CD4-positive, alpha-beta T cell (primary cell): Measurements from ENCODE around the gene CHGA. TPM values are rescaled to one million over a fixed set of nuclear protein-coding genes. Genes with fewer than 3 reads are reported as not detected.

Experiments
- ATAC-seq: fragments of 200-7000 bp; cut with Tn5 transposase; one replicate; pipeline ENCODE4 v1.10.0; 2022; ENCODE audit warnings: mild to moderate bottlenecking; ENCODE audit not compliant: poor library complexity
- CTCF ChIA-PET: fragments of 350-600 bp; sonication (Branson Sonifier 250); formaldehyde crosslinking; loops from one replicate; lab custom pipeline; 2021; ENCODE audit warnings: antibody characterized with exemption, inconsistent platforms; lab: Charles Lee
- POLR2A ChIA-PET: fragments of 350-600 bp; sonication (Branson Sonifier 250); formaldehyde crosslinking; loops from one replicate; lab custom pipeline; 2021; ENCODE audit warnings: antibody characterized with exemption, inconsistent platforms; lab: Charles Lee
- DNase-seq, 14 experiments: peaks; one replicate each; pipeline ENCODE4 v3.0.0-alpha.2; 2013 to 2020; ENCODE audit warnings: mixed read lengths in 2 of 14
- H3K27ac ChIP-seq, 2 donors: one replicate each; pipeline versions ENCODE4 v1.5.1 to v1.7.0; 2013; ENCODE audit warnings: low read length in 2 of 2, low read depth in 1 of 2, mild to moderate bottlenecking in 1 of 2
- H3K27me3 ChIP-seq, 2 experiments: 1 replicate in 1 of 2; 2 replicates in 1 of 2; pipeline versions ENCODE4 v1.6.1 to v1.7.0; 2013; ENCODE audit warnings: low read length in 2 of 2, control low read depth in 1 of 2, mild to moderate bottlenecking in 1 of 2, moderate library complexity in 1 of 2; ENCODE audit not compliant: insufficient read depth in 2 of 2, control insufficient read depth in 1 of 2
- H3K36me3 ChIP-seq: one replicate; pipeline ENCODE4 v1.6.1; 2013; ENCODE audit warnings: low read length, control low read depth; ENCODE audit not compliant: insufficient read depth
- H3K4me1 ChIP-seq: one replicate; pipeline ENCODE4 v1.6.1; 2013; ENCODE audit warnings: low read length, control low read depth; ENCODE audit not compliant: insufficient read depth
- H3K4me3 ChIP-seq: one replicate; pipeline ENCODE4 v1.5.1; 2013; ENCODE audit warnings: mild to moderate bottlenecking, low read length, moderate library complexity
- H3K9me3 ChIP-seq, 2 experiments: 1 replicate in 1 of 2; 2 replicates in 1 of 2; pipeline versions ENCODE4 v1.6.1 to v1.7.0; 2013; ENCODE audit warnings: low read length in 2 of 2, mild to moderate bottlenecking in 2 of 2, control low read depth in 1 of 2, moderate library complexity in 1 of 2; ENCODE audit not compliant: control insufficient read depth in 1 of 2, insufficient read depth in 1 of 2
- H3K27ac Mint-ChIP-seq: one replicate; pipeline ENCODE4 v1.8.0; 2020; ENCODE audit warnings: mixed read lengths
- H3K27me3 Mint-ChIP-seq: one replicate; pipeline ENCODE4 v1.8.0; 2021; ENCODE audit warnings: mixed read lengths
- H3K36me3 Mint-ChIP-seq: one replicate; pipeline ENCODE4 v1.8.0; 2021; ENCODE audit warnings: low read depth, mixed read lengths
- H3K4me1 Mint-ChIP-seq: one replicate; pipeline ENCODE4 v1.8.0; 2021; ENCODE audit warnings: low read depth, mixed read lengths
- H3K4me3 Mint-ChIP-seq: one replicate; pipeline ENCODE4 v1.8.0; 2020; ENCODE audit warnings: mild to moderate bottlenecking, mixed read lengths
- H3K9me3 Mint-ChIP-seq: one replicate; pipeline ENCODE4 v1.8.0; 2020; ENCODE audit warnings: mixed read lengths
- intact Hi-C, 2 experiments: fragments of 100-400 bp; cut with DNase I in 1 of 2; cut with micrococcal nuclease in 1 of 2; formaldehyde crosslinking; loops; one replicate each; pipeline versions ENCODE4 v1.15.1 to v1.9.0; 2023 to 2025; cut with DNase I, micrococcal nuclease
- total RNA-seq, 174 experiments: library from RNA in 2 of 174; stranded (reverse) in 2 of 174; gene quantifications; one replicate each; pipeline ENCODE4 v1.2.3 and lab custom pipeline; 2021 to 2026
- TF ChIP-seq, protein P1 (sequence below): fragments of 200-600 bp; IDR thresholded peaks from one replicate; pipeline ENCODE4 v1.8.0; 2022; ENCODE audit warnings: antibody characterized with exemption, mild to moderate bottlenecking

CHGA gene
- total RNA-seq, 2 experiments from 2014 or later, result not detected

DNA sequence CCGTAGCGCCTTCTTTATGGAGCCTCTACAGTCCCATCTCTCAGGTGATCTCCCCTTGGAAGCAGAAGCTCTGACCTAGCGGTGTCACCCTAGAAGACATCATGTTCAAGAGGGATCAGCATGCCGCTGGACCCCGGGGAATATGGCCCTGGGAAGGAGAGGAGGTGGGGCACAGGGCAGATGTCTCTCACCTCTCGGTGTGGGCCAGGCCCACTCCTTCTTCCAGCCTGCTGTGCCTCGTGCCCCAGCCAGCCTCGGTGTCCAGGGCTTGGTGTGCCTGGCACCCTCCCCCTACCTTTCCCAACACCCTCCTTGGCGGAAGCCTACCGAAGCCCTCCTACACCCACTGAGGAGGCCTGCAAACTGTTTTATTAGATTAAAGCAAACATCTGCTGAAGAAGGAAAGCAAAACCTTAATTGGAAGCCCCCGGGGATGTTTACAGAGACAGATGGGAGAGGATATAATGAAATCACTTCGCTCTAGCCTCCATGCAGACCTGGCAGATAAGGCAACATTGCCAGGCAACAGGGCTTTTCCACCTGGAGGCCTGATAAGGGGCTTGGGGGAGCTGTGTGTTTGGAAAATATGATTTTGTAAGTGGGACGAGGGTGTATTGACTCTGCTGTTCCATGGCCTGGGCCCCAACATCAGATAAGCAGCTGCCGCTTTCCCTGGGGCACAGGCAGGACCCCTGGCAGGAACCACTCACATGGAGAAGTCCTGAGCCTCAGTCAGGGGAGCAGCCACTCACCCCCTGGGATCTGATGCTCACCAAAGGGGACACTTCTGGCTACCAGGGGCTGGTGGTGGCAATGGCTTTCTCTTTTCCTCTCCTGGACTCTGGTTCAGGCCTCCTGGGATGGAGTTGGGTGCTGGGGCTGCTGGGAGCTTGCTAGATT, 5.7 kb upstream of the CHGA start:
- Mint-ChIP-seq H3K27ac (no peak overlapping the region), H3K4me3 (no peak overlapping the region), H3K36me3 (no peaks in the 10 kb centered on the region), H3K4me1 (no peaks in the 10 kb centered on the region), H3K27me3 (peaks cover 45% of the 10 kb centered on the region), H3K9me3 (peaks cover 4% of the 10 kb centered on the region)
- TF ChIP-seq, protein P1, sequence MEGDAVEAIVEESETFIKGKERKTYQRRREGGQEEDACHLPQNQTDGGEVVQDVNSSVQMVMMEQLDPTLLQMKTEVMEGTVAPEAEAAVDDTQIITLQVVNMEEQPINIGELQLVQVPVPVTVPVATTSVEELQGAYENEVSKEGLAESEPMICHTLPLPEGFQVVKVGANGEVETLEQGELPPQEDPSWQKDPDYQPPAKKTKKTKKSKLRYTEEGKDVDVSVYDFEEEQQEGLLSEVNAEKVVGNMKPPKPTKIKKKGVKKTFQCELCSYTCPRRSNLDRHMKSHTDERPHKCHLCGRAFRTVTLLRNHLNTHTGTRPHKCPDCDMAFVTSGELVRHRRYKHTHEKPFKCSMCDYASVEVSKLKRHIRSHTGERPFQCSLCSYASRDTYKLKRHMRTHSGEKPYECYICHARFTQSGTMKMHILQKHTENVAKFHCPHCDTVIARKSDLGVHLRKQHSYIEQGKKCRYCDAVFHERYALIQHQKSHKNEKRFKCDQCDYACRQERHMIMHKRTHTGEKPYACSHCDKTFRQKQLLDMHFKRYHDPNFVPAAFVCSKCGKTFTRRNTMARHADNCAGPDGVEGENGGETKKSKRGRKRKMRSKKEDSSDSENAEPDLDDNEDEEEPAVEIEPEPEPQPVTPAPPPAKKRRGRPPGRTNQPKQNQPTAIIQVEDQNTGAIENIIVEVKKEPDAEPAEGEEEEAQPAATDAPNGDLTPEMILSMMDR, result no peak
- Histone ChIP-seq H3K27me3 (peaks cover 3 to 12% of the 10 kb centered on the region in 2 experiments), H3K36me3 (no peaks in the 10 kb centered on the region), H3K9me3 (peaks cover 0 to 18% of the 10 kb centered on the region in 2 experiments), H3K27ac (no peak overlapping the region), H3K4me3 (no peak overlapping the region), H3K4me1 (no peaks in the 10 kb centered on the region)
- POLR2A ChIA-PET, result no interaction called here
- intact Hi-C loops, result no loop called here
- CTCF ChIA-PET, result no interaction called here
- DNase-seq, result no peak
- ATAC-seq, result no peak

DNA sequence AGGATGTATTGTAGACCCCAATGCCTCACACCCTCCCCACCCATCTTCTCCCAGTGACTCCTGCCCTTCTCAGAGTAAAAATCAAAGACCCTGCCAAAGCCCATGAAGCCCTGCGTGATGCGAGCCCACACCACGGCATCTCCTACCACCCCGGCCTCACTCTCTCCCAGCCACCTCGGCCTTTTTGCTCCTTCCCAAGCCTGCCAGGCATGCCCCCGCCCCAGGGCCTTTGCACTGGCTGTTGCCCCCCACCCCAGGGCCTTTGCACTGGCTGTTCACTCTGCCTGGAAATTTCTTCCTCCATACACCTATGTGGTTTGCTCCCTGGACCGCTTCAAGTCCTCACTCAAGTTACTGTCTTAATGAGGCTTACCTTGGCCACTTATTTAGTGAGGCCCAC, 5.0 kb upstream of the CHGA start:
- H3K4me1 Mint-ChIP-seq, result no peaks in the 10 kb centered on the region

DNA sequence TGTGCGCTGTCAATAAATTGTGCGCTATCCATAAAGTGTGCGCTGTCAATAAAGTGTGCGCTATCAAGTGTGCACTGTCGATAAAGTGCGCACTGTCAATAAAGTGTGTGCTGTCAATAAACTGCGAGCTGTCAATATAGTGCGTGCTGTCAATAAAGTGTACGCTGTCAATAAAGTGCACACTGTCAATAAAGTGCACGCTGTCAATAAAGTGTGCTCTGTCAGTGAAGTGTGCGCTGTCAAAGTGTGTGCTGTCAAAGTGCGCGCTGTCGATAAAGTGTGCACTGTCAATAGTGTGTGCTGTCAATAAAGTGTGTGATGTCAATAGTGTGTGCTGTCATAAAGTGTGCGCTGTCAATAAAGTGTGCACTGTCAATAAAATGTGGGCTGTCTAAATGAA, 2.9 kb upstream of the CHGA start:
- ATAC-seq, result no peak
- H3K27me3 Mint-ChIP-seq, result peaks cover 55% of the 10 kb centered on the region

More for the DNA sequence above, 5.0 kb upstream of the CHGA start:
- Histone ChIP-seq H3K9me3 (peaks cover 0 to 17% of the 10 kb centered on the region in 2 experiments), H3K27me3 (peaks cover 4 to 19% of the 10 kb centered on the region in 2 experiments), H3K36me3 (no peaks in the 10 kb centered on the region), H3K4me1 (no peaks in the 10 kb centered on the region), H3K4me3 (no peak overlapping the region), H3K27ac (no peak overlapping the region)
- Mint-ChIP-seq H3K27ac (no peak overlapping the region), H3K9me3 (peaks cover 4% of the 10 kb centered on the region), H3K4me3 (no peak overlapping the region), H3K36me3 (no peaks in the 10 kb centered on the region), H3K27me3 (peaks cover 50% of the 10 kb centered on the region)
- ATAC-seq, result no peak
- CTCF ChIA-PET, result no interaction called here
- intact Hi-C loops, result no loop called here
- TF ChIP-seq, protein P1, result no peak
- DNase-seq, result no peak
- POLR2A ChIA-PET, result no interaction called here

More for the DNA sequence above, 2.9 kb upstream of the CHGA start:
- no peaks in the 10 kb centered on the region for H3K36me3 ChIP-seq
- peaks cover 2% of the 10 kb centered on the region for H3K9me3 Mint-ChIP-seq
- TF ChIP-seq, protein P1, result no peak
- H3K4me1 Mint-ChIP-seq, result no peaks in the 10 kb centered on the region
- CTCF ChIA-PET, result no interaction called here
- peak in 1 of 14 experiments; percentile 1 for DNase-seq
- no peak overlapping the region for H3K4me3 ChIP-seq
- POLR2A ChIA-PET, result no interaction called here
- H3K27me3 ChIP-seq, result peaks cover 15% of the 10 kb centered on the region in 2 experiments
- H3K27ac ChIP-seq, result no peak overlapping the region
- H3K36me3 Mint-ChIP-seq, result no peaks in the 10 kb centered on the region
- H3K27ac Mint-ChIP-seq, result no peak overlapping the region
- intact Hi-C loops, result no loop called here
- H3K9me3 ChIP-seq, result peaks cover 0 to 27% of the 10 kb centered on the region in 2 experiments
- no peak overlapping the region for H3K4me3 Mint-ChIP-seq
- peaks cover 6% of the 10 kb centered on the region for H3K4me1 ChIP-seq
